Eye (tissue), 1 donor: ENCODE data around the gene GBP3.
"Not testable (repeated sequence)": the region's sequence is repeated elsewhere in the genome, so short reads cannot be mapped to it uniquely, and the experiment has no call there.

Source experiments
- DNase-seq: peaks from one replicate; pipeline ENCODE4 v3.0.0-alpha.2; 2015

Gene GBP3

DNA sequence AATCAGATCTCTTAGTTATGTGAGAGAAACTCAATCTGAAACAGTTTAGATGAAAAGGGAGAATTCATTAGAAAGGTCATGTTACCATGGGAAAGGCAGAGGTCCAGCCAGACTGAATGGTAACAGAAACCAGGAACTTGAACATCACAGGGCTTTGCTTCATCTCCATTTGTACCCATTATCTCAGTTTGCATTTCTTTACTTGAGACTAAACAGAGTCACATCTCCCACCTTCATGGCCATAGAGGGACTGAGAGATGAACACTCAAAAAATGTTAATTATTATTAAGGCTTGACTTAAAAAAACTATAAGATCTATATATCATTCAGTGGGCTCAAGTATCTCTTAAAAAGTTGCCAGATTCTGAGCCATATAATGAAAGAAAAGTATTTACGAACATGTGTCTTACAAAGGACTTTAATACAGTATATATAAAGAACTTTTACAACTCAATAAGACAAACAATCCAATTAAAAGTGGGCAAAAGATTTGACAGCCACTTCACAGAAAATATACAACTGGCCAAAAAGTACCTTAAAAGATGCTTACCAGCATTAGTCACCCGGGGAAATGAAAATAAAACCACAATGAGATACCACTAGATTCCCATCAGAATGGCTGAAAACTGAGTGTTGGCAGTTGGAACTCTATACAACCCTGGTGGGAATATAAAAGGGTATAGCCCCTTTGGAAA is 43.5 kb downstream of the GBP3 start:
- DNase-seq, result no peak

DNA sequence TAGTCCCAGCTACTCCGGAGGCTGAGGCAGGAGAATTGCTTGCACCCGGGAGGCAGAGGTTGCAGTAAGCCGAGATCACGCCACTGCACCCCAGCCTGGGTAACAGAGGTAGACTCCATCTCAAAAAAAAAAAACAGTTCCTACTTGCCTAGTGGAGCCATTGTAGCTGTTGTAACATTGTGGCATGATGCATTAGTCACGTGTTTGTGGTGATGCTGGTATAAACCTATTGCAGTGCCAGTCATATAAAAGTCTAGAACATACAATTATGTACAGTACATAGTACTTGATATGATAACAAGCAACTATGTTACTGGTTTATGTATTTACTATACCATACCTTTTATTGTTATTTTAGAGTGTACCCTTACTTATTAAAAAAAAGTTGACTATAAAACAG is 46.4 kb downstream of the GBP3 start:
- no peak for DNase-seq

DNA sequence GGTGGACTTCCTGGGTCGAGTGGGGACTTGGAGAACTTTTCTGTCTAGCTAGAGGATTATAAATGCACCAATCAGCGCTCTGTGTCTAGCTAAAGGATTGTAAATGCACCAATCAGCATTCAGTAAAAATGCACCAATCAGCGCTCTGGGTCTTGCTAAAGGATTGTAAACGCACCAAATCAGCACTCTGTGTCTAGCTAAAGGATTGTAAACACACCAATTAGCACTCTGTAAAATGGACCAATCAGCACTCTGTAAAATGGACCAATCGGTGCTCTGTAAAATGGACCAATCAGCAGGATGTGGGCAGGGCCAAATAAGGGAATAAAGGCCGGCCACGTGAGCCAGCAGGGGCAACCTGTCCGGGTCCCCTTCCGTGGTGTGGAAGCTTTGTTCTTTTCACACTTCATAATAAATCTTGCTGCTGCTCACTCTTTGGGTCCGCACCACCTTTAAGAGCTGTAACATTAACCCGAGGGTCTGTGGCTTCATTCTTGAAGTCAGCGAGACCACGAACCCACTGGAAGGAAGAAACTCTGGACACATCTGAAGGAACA is 48.0 kb downstream of the GBP3 start:
- DNase-seq, result not testable (repeated sequence)

DNA sequence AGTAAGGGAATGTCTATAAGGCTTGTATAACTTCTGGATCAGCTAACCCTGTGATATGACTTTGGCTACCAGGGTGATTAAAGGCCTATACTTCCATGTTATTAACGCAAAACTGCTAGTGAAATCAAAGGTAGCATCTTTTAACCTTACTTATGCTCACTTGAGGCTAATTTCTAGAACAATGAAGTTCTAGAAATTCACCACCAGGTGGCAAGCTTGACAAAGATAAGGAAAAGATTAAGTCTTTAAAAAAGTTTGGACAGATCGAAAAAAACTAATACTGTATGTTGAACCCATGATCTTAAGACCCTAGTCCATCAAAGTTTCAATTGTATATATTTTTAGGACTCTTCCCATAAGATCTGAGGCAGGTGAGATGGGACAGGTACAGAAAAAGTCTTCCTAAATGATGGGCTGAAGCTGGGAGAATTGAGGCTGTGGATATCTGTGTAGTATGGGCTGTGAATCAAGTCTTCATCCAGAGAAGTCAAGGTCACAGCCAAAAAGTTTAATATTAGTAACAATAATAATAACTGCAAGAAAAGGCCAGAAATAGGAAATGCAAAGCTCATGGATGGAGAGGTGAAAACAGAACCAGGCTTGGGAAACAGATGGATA is 49.0 kb downstream of the GBP3 start:
- peak; percentile 49 for DNase-seq

DNA sequence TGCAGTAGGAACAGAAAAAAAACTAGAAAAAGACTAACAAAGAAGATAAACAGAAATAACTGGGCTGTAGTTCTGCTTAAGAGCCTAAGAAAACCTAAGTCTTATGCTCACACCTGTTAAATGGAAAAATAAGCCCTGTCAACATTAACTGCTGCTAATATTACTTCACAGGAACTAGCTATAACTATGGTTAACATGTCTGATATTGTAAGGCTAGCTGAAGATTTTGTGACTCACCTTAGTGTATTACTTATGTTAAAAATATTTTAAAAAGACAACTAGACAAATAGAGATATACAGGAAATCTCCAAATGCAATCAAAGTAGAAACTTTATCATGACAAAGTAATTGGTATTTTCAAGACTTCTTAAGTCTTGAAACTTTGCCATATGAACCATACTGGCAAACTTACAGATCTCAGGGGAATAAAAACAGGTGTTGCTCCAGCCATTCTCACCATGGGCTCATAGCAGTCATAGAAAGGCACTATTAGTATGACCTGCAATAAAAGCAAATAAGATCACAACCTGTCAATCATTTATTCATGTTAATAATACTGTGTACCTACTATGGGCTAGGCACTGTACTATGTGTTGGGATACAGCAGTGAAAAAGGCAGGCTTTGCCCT is 60.9 kb downstream of the GBP3 start:
- DNase-seq, result no peak

DNA sequence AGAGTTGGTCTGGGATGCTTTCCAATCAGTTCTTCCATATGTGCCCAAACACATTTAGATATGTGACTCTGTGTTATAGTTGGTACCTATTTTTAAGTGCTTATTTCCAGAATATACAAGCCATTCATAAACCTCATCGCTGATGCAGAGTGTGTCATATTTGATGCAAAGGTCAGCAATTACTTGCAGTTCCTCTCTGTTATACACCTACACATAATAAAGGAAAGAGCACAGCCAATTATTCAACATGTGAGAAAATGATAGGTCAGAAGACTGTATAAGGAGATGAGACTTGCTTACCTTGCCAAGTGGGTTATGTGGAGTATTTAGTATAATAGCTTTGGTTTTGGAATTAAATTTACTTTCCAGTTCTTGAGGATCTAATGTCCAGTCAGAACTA is 61.6 kb downstream of the GBP3 start:
- no peak for DNase-seq
